Coronary artery (tissue), 2 donors: Measurements from ENCODE around the gene B4GALNT4.
"Not testable (repeated sequence)": the region's sequence is repeated elsewhere in the genome, so short reads cannot be mapped to it uniquely, and the experiment has no call there.

Experiments
- DNase-seq: peaks from one replicate; pipeline ENCODE4 v3.0.0-alpha.2; 2017; ENCODE audit warnings: low spot score
- H3K27ac ChIP-seq, 2 donors: fragments of 200-600 bp; sonication (generic); one replicate each; pipeline ENCODE4 v1.5.1; 2016 to 2019
- H3K4me3 ChIP-seq: fragments of 200-600 bp; sonication (generic); 2 replicates; pipeline ENCODE4 v1.5.1; 2016; ENCODE audit warnings: mild to moderate bottlenecking, moderate library complexity
- CTCF ChIP-seq: fragments of 200-600 bp; sonication (generic); IDR thresholded peaks from one replicate; pipeline ENCODE4 v1.5.1; 2019; ENCODE audit warnings: antibody characterized with exemption

Gene B4GALNT4

DNA sequence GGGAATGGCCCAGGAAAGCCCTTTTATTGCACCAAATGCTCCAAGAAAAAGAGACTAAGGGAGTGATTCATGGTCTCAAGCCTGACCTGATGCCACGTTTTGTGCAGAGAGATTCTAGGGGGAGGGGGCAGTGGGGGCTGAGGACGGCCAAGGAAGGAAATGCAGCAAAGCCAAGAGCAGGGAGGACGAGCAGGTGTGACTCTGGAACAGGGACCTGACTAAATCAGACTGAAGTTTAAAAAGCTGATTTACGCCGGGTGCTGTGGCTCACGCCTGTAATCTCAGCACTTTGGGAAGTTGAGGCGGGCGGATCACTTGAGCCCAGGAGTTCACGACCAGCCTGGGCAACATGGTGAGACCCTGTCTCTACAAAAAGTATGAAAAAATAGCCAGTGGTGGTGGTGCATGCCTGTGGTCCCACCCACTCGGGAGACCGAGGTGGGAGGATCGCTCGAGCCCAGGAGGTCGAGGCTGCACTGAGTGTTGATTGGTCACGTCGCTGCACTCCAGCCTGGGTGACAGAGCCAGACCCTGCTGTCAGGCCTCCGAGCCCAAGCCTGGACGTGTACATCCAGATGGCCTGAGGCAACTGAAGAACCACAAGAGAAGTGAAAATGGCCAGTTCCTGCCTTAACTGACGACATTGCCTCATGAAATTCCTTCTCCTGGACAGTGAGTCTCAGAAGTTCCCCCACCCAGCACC is 37.8 kb upstream of the B4GALNT4 start:
- H3K4me3 ChIP-seq, result no peak overlapping the region

GRCh38 chr11:332651-333480 is 36.4 kb upstream of the B4GALNT4 start:
- no peak overlapping the region for H3K4me3 ChIP-seq
- DNase-seq, result peak; percentile 60
- H3K27ac ChIP-seq, result no peak overlapping the region
- no peak for TF ChIP-seq CTCF

More for the DNA sequence above, 37.8 kb upstream of the B4GALNT4 start:
- no peak for TF ChIP-seq CTCF
- no peak overlapping the region for H3K27ac ChIP-seq
- peak; percentile 49 for DNase-seq

- H3K27ac ChIP-seq, result peak overlapping the region in 1 of 2 donors; percentile 47
- peak; percentile 19 for DNase-seq
- not testable (repeated sequence) for H3K4me3 ChIP-seq
Observed at GRCh38 chr11:333616-334263, 35.6 kb upstream of the B4GALNT4 start.

GRCh38 chr11:334264-334994 is 34.9 kb upstream of the B4GALNT4 start:
- peak overlapping the region in 1 of 2 donors; percentile 47 for H3K27ac ChIP-seq
- H3K4me3 ChIP-seq, result no peak overlapping the region
- TF ChIP-seq CTCF, result no peak
- DNase-seq, result no peak

GRCh38 chr11:335779-336658 is 33.3 kb upstream of the B4GALNT4 start:
- no peak for TF ChIP-seq CTCF
- peak; percentile 46 for DNase-seq
- Histone ChIP-seq H3K27ac (peak overlapping the region; percentile 4 to 68), H3K4me3 (no peak overlapping the region)

- DNase-seq, result no peak
- TF ChIP-seq CTCF, result no peak
- Histone ChIP-seq H3K4me3 (no peak overlapping the region), H3K27ac (peak overlapping the region; percentile 4 to 68)
Observed at GRCh38 chr11:336659-337198, 32.6 kb upstream of the B4GALNT4 start.
